ENCODE measurements around the gene FNDC3A. TPM values are rescaled to one million over a fixed set of nuclear protein-coding genes. Genes with fewer than 3 reads are reported as not detected.

The FNDC3A gene
- total RNA-seq, 4 donors from 2014 or later: 21.9 to 59.7 (median 40.1) TPM

DNA sequence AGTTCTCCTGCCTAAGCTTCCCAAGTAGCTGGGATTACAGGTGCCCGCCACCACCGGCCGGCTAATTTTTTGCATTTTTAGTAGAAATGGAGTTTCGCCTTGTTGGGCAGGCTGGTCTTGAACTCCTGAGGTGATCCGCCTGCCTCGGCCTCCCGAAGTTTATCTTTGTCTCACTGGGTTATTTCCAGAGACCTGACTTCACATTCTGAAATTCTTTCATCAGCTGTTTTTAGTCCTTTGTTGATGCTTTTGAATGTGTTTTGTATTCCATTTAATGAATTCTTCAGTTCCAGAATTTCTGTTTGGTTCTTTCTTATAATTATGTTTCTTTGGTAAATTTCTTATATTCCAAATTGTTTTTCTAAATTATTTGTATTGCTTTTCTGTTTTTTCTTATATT, 189.0 kb downstream of the FNDC3A start:
- DNase-seq: no peak
- Histone ChIP-seq H3K27ac (no peak overlapping the region), H3K4me1 (no peaks in the 10 kb centered on the region), H3K9me3 (peaks cover 9 to 10% of the 10 kb centered on the region in 2 donors), H3K27me3 (no peaks in the 10 kb centered on the region), H3K4me3 (no peak overlapping the region), H3K36me3 (peaks cover 0 to 29% (median 10%) of the 10 kb centered on the region in 4 donors)
- TF ChIP-seq POLR2AphosphoS5 (IDR thresholded peaks at IDR 0.05) (no peak), EP300 (IDR thresholded peaks at IDR 0.05; ENCODE audit: low read depth) (no peak), POLR2A (IDR thresholded peaks at IDR 0.05) (no peak)
- TF ChIP-seq, protein P1, sequence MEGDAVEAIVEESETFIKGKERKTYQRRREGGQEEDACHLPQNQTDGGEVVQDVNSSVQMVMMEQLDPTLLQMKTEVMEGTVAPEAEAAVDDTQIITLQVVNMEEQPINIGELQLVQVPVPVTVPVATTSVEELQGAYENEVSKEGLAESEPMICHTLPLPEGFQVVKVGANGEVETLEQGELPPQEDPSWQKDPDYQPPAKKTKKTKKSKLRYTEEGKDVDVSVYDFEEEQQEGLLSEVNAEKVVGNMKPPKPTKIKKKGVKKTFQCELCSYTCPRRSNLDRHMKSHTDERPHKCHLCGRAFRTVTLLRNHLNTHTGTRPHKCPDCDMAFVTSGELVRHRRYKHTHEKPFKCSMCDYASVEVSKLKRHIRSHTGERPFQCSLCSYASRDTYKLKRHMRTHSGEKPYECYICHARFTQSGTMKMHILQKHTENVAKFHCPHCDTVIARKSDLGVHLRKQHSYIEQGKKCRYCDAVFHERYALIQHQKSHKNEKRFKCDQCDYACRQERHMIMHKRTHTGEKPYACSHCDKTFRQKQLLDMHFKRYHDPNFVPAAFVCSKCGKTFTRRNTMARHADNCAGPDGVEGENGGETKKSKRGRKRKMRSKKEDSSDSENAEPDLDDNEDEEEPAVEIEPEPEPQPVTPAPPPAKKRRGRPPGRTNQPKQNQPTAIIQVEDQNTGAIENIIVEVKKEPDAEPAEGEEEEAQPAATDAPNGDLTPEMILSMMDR (IDR thresholded peaks at IDR 0.05): no peak
- 98% methylated on average over 7 of the region's 7 CpGs; no CpG with 5 or more reads in 1 of the 2 donors for WGBS, 2 donors (ENCODE audit: low coverage in 1 of 2)
- intact Hi-C loops (cut with DNase I; ENCODE audit: low total_unique reads) (no loop called here), in situ Hi-C loops (cut with MboI; ENCODE audit: low pct_ligation_motif_present in 1 of 4, low pct_unique_long_range_greater_than_20kb in 1 of 4, low sequenced_read_pairs in 3 of 4) (no loop called here)

- Histone ChIP-seq H3K36me3 (peaks cover 0 to 29% (median 10%) of the 10 kb centered on the region in 4 donors), H3K27me3 (no peaks in the 10 kb centered on the region), H3K4me3 (no peak overlapping the region), H3K27ac (no peak overlapping the region), H3K9me3 (peaks cover 9 to 10% of the 10 kb centered on the region in 2 donors), H3K4me1 (no peaks in the 10 kb centered on the region)
- DNase-seq: no peak
- intact Hi-C loops (cut with DNase I; ENCODE audit: low total_unique reads): no loop called here
- TF ChIP-seq EP300 (IDR thresholded peaks at IDR 0.05; ENCODE audit: low read depth) (no peak), POLR2A (IDR thresholded peaks at IDR 0.05) (no peak), POLR2AphosphoS5 (IDR thresholded peaks at IDR 0.05) (no peak)
- TF ChIP-seq, protein P1 (IDR thresholded peaks at IDR 0.05): no peak
- 90 to 96% methylated on average over 2 to 5 of the region's 5 CpGs for WGBS, 2 donors (ENCODE audit: low coverage in 1 of 2)
- in situ Hi-C loops (cut with MboI; ENCODE audit: low pct_ligation_motif_present in 1 of 4, low pct_unique_long_range_greater_than_20kb in 1 of 4, low sequenced_read_pairs in 3 of 4): no loop called here
Observed at GRCh38 chr13:49165798-49166752, 190.4 kb downstream of the FNDC3A start.

DNA sequence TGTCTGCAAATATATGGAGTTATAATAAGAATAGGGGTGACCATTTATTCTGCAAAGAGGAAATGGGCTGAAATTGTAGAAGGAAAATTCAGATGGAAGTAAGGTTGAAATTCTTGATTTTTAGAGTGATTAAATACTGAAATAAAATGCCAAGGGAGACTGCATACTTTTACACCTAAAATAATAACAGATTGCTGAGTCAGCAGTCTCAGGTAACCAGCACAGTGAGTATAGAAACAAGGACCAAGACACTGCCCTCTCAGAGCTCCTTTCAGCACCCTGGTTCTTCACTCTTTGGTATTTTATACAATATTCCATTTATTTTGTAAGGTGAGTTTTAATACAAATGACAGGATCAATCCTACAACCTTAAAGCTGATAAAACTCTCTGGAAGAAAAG, 195.6 kb downstream of the FNDC3A start:
- intact Hi-C loops (cut with DNase I; ENCODE audit: low total_unique reads) (no loop called here), in situ Hi-C loops (cut with MboI; ENCODE audit: low pct_ligation_motif_present in 1 of 4, low pct_unique_long_range_greater_than_20kb in 1 of 4, low sequenced_read_pairs in 3 of 4) (no loop called here)
- DNase-seq: no peak
- Histone ChIP-seq H3K27ac (no peak overlapping the region), H3K36me3 (peaks cover 0 to 24% (median 5%) of the 10 kb centered on the region in 4 donors), H3K27me3 (no peaks in the 10 kb centered on the region), H3K4me3 (no peak overlapping the region), H3K9me3 (no peaks in the 10 kb centered on the region), H3K4me1 (no peaks in the 10 kb centered on the region)
- TF ChIP-seq EP300 (IDR thresholded peaks at IDR 0.05; ENCODE audit: low read depth) (no peak), POLR2A (IDR thresholded peaks at IDR 0.05) (no peak), POLR2AphosphoS5 (IDR thresholded peaks at IDR 0.05) (no peak)
- TF ChIP-seq, protein P1 (IDR thresholded peaks at IDR 0.05): no peak

DNA sequence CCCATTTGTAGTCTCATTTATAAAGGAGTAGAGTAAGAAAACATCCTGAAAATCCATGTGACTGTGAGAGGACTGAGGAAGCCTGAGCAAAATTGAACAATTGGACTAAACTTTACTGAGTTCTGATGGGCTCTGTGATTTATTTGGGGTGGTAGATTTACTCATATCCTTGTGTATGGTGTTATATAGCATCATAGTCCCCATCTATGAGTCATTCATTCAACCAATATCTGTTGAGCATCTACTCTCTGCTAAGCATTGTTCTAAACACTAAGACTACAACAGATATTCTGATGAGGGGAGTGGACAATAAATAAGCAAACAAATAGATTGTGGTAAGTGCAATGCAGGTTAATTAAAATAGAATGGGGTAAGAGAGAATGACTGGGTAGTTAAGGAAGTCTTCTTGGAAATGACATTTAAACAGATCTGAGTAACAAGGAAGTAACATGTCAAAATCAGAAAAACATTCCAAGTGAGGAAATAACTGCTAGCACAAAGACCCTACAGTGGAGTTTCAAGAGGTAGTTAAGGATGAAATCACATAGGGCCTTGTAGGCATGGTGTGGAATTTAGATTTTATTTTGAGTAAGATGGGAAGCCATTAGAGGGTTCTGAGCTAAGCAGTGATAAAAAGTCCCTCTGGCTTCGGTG, 208.1 kb downstream of the FNDC3A start:
- no peak overlapping the region for H3K4me3 ChIP-seq
- H3K9me3 ChIP-seq: no peaks in the 10 kb centered on the region
- TF ChIP-seq EP300 (IDR thresholded peaks at IDR 0.05; ENCODE audit: low read depth): no peak
- TF ChIP-seq, protein P1 (IDR thresholded peaks at IDR 0.05): no peak
- no peak for TF ChIP-seq POLR2A (IDR thresholded peaks at IDR 0.05)
- H3K36me3 ChIP-seq: peaks cover 0 to 62% (median 17%) of the 10 kb centered on the region in 4 donors
- intact Hi-C loops (cut with DNase I; ENCODE audit: low total_unique reads) (no loop called here), in situ Hi-C loops (cut with MboI; ENCODE audit: low pct_ligation_motif_present in 1 of 4, low pct_unique_long_range_greater_than_20kb in 1 of 4, low sequenced_read_pairs in 3 of 4) (no loop called here)
- no peak for DNase-seq
- H3K4me1 ChIP-seq: peaks cover 0 to 3% (median 0%) of the 10 kb centered on the region in 4 donors
- 79 to 83% methylated on average over 1 of the region's 1 CpG for WGBS, 2 donors (ENCODE audit: low coverage in 1 of 2)
- H3K27me3 ChIP-seq: no peaks in the 10 kb centered on the region
- H3K27ac ChIP-seq: no peak overlapping the region

All from transverse colon (tissue), 4 donors.